ENCODE measurements around the gene WFDC12. TPM values are rescaled to one million over a fixed set of nuclear protein-coding genes. Genes with fewer than 3 reads are reported as not detected.

Gene WFDC12
- polyA plus RNA-seq, 4 donors, result 0.07 to 0.09 TPM; not detected in 2

DNA sequence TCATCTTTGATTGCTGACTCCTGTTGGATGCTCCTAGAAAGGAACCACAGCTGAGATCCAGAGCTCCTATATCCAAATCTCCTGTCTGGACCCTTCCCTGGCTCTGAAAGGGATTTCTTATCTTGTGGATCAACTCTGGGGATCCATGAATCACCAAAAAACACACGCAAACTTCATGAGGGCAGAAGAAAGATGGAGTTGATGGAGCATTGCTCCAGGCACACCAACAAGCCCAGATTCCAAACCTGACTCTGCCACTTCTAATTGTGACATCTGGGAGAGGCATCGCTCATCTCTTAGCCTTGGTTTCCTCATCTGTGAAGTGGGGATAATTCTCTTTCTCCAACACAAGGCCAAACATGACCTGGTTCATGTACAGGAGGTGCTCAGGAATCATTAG lies 30.1 kb downstream of the WFDC12 start:
- 87 to 92% (median 88%) methylated on average over 2 of the region's 2 CpGs for WGBS, 3 donors
- no peak overlapping the region for H3K4me3 ChIP-seq (ENCODE audit: low read depth in 1 of 3, low read length in 3 of 3)
- FAIRE-seq, result no peak
- no peak overlapping the region for H3K27ac ChIP-seq (ENCODE audit: low read depth in 1 of 3, low read length in 2 of 3)
- peaks cover 0 to 26% (median 11%) of the 10 kb centered on the region in 3 donors for H3K27me3 ChIP-seq (ENCODE audit: control insufficient read depth in 3 of 3, insufficient read depth in 3 of 3, low read length in 3 of 3)
- no peaks in the 10 kb centered on the region for H3K4me1 ChIP-seq (ENCODE audit: control insufficient read depth in 3 of 3, insufficient read depth in 2 of 3, low read depth in 1 of 3, low read length in 2 of 3)
- H3K9me3 ChIP-seq (ENCODE audit: control insufficient read depth in 2 of 2, insufficient read depth in 1 of 2, low read depth in 1 of 2, low read length in 1 of 2), result no peaks in the 10 kb centered on the region
- DNase-seq, result no peak
- H3K36me3 ChIP-seq (ENCODE audit: control insufficient read depth in 3 of 3, insufficient read depth in 2 of 3, low read depth in 1 of 3, low read length in 3 of 3), result peaks cover 0 to 2% (median 0%) of the 10 kb centered on the region in 3 donors

DNA sequence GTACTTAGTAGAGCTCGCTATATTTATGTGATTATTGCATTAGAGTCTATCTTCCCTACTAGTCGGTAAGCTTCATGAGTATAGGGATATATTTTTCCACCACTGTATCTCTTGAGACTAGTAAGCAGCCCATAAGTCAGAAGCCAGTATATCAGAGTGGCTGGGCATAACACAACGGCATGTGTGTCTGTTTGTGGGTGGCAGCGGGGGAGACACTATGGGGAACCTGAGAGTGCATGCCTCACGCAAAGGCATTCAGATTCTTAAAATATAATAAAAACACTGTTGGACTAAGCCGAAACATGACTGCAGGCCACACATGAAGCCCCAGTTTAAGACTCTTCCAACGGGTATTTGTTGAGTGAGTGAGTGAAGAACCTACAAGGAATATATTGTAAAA lies 31.4 kb downstream of the WFDC12 start:
- Histone ChIP-seq H3K9me3 (ENCODE audit: control insufficient read depth in 2 of 2, insufficient read depth in 1 of 2, low read depth in 1 of 2, low read length in 1 of 2) (no peaks in the 10 kb centered on the region), H3K27me3 (ENCODE audit: control insufficient read depth in 3 of 3, insufficient read depth in 3 of 3, low read length in 3 of 3) (peaks cover 0 to 14% (median 11%) of the 10 kb centered on the region in 3 donors), H3K4me3 (ENCODE audit: low read depth in 1 of 3, low read length in 3 of 3) (no peak overlapping the region), H3K27ac (ENCODE audit: low read depth in 1 of 3, low read length in 2 of 3) (no peak overlapping the region), H3K4me1 (ENCODE audit: control insufficient read depth in 3 of 3, insufficient read depth in 2 of 3, low read depth in 1 of 3, low read length in 2 of 3) (no peaks in the 10 kb centered on the region), H3K36me3 (ENCODE audit: control insufficient read depth in 3 of 3, insufficient read depth in 2 of 3, low read depth in 1 of 3, low read length in 3 of 3) (peaks cover 0 to 2% (median 0%) of the 10 kb centered on the region in 3 donors)
- DNase-seq (no peak), FAIRE-seq (no peak)
- WGBS, 3 donors, result 91 to 95% (median 94%) methylated on average over 7 of the region's 7 CpGs

DNA sequence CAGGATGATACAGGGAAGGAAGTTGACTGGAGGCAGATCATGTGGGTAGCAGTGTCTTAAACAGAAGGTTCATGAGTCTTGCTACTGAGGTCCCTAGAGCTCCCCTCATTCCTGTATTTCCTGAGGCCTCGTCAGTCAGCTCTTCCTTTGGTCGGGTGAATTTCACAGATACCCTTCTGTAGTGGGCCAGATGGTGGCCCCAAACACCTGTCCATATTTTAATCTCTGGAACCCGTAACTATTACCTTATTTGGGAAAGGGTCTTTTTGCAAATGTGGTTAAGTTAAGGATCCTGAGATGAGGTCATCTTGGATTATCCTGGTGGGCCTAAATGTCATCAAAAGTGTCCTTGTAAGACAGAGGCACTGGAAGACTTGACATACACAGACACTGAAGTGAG lies 32.9 kb downstream of the WFDC12 start:
- H3K27me3 ChIP-seq (ENCODE audit: control insufficient read depth in 3 of 3, insufficient read depth in 3 of 3, low read length in 3 of 3), result peaks cover 0 to 3% (median under 1%) of the 10 kb centered on the region in 3 donors
- H3K9me3 ChIP-seq (ENCODE audit: control insufficient read depth in 2 of 2, insufficient read depth in 1 of 2, low read depth in 1 of 2, low read length in 1 of 2), result no peaks in the 10 kb centered on the region
- no peak overlapping the region for H3K4me3 ChIP-seq (ENCODE audit: low read depth in 1 of 3, low read length in 3 of 3)
- no peak for FAIRE-seq
- no peak overlapping the region for H3K27ac ChIP-seq (ENCODE audit: low read depth in 1 of 3, low read length in 2 of 3)
- no peaks in the 10 kb centered on the region for H3K4me1 ChIP-seq (ENCODE audit: control insufficient read depth in 3 of 3, insufficient read depth in 2 of 3, low read depth in 1 of 3, low read length in 2 of 3)
- H3K36me3 ChIP-seq (ENCODE audit: control insufficient read depth in 3 of 3, insufficient read depth in 2 of 3, low read depth in 1 of 3, low read length in 3 of 3), result peaks cover 0 to 2% (median 0%) of the 10 kb centered on the region in 3 donors
- 81 to 88% (median 85%) methylated on average over 3 of the region's 3 CpGs for WGBS, 3 donors
- DNase-seq, result no peak

DNA sequence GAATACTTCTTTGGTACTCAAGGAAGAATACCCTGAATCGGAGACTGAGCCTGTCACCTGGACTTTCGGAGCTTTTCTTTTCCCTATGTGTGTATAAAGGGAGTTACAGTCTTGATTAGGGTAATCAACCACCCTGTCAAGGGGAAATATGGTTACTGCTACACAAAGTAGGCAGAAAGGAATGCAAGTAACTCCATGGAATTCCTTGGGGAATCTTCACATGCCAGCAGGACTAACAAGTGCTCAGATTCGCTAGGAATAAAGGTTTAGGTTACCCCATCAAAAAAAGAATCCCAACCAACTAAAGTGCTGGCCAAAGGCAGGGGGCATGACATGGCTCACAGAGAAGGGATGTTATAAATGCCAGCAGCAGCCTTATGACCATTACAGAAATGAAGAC lies 33.8 kb downstream of the WFDC12 start:
- no peaks in the 10 kb centered on the region for H3K9me3 ChIP-seq (ENCODE audit: control insufficient read depth in 2 of 2, insufficient read depth in 1 of 2, low read depth in 1 of 2, low read length in 1 of 2)
- no peaks in the 10 kb centered on the region for H3K4me1 ChIP-seq (ENCODE audit: control insufficient read depth in 3 of 3, insufficient read depth in 2 of 3, low read depth in 1 of 3, low read length in 2 of 3)
- WGBS, 3 donors, result 96 to 100% (median 98%) methylated on average over 3 of the region's 3 CpGs
- DNase-seq (no peak), FAIRE-seq (no peak)
- H3K27me3 ChIP-seq (ENCODE audit: control insufficient read depth in 3 of 3, insufficient read depth in 3 of 3, low read length in 3 of 3), result no peaks in the 10 kb centered on the region
- H3K4me3 ChIP-seq (ENCODE audit: low read depth in 1 of 3, low read length in 3 of 3), result no peak overlapping the region
- no peak overlapping the region for H3K27ac ChIP-seq (ENCODE audit: low read depth in 1 of 3, low read length in 2 of 3)
- H3K36me3 ChIP-seq (ENCODE audit: control insufficient read depth in 3 of 3, insufficient read depth in 2 of 3, low read depth in 1 of 3, low read length in 3 of 3), result peaks cover 0 to 2% (median 2%) of the 10 kb centered on the region in 3 donors

DNA sequence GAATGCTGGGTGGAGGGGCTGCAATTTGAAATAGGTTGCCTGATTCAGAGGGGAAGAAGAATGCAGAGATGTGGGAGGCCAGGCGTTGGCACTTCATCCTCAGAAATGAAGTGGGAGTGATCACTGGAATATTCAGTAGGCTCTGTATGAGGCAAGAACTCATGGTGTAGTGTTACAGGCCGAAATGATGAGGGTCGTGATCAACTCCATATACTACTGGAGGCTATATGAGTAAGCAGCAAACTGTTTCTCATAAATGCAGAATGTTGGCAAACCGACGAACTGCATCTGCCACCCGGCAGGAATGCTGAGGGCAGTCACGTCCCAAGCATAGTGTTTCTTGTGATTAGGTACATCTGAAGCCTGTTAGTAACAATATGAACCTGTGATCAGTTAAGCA lies 36.0 kb downstream of the WFDC12 start:
- no peaks in the 10 kb centered on the region for H3K4me1 ChIP-seq (ENCODE audit: control insufficient read depth in 3 of 3, insufficient read depth in 2 of 3, low read depth in 1 of 3, low read length in 2 of 3)
- no peak overlapping the region for H3K4me3 ChIP-seq (ENCODE audit: low read depth in 1 of 3, low read length in 3 of 3)
- 91 to 95% (median 92%) methylated on average over 7 of the region's 7 CpGs for WGBS, 3 donors
- peaks cover 0 to 2% (median 0%) of the 10 kb centered on the region in 3 donors for H3K36me3 ChIP-seq (ENCODE audit: control insufficient read depth in 3 of 3, insufficient read depth in 2 of 3, low read depth in 1 of 3, low read length in 3 of 3)
- FAIRE-seq (no peak), DNase-seq (no peak)
- no peaks in the 10 kb centered on the region for H3K9me3 ChIP-seq (ENCODE audit: control insufficient read depth in 2 of 2, insufficient read depth in 1 of 2, low read depth in 1 of 2, low read length in 1 of 2)
- no peaks in the 10 kb centered on the region for H3K27me3 ChIP-seq (ENCODE audit: control insufficient read depth in 3 of 3, insufficient read depth in 3 of 3, low read length in 3 of 3)
- no peak overlapping the region for H3K27ac ChIP-seq (ENCODE audit: low read depth in 1 of 3, low read length in 2 of 3)

DNA sequence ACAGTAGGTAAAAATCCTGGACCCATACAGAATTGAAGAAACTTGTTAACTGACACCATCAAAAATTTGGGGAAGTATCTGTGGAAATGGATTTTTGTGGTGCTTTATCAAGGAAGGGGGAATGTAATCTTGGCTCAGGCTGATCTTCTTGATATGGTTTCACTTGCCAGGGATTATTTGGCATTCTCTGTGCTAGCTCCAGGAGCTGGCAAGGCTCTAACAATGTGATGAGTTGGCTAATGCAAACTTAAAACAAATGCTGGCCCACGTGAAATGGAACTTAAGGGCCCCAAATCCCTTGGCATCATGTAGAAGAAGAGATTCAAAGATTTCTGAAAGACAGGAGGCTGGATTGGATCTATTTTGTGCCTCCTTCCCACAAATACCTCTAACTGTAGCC lies 36.5 kb downstream of the WFDC12 start:
- H3K4me1 ChIP-seq (ENCODE audit: control insufficient read depth in 3 of 3, insufficient read depth in 2 of 3, low read depth in 1 of 3, low read length in 2 of 3), result no peaks in the 10 kb centered on the region
- WGBS, 3 donors, result 77 to 100% (median 96%) methylated on average over 1 of the region's 1 CpG

DNA sequence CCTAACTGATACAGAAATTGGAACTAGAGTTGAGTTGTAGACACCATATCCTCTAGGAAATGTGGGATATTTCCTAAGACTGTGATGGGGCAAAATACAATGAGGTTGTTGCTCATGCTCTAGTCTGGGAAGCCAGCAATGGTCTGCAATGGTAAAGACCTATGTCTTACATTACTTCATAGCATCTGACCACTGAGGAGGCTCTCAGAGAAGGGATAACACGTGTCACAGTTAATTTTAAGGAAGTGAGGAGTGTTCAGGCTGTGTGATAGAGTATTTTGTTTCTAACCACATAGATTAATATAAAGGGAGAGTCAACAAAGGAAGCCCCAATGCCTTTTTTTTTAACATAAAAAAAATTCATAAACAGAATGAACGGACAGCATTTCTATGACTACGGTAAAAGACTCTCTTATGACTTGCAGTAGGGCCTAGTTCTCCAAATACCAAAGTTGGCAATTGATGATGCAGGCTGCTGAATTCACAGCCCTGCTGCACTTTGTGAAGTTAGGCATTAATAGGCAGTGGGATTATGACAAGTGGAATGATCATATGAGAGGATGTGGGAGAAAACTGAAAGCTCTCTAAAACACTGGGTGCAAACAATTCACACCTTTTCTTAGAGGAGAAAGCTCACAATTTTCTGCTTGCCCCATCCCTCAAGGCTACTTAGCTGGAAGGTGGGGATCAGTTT lies 37.0 kb downstream of the WFDC12 start:
- peaks cover 0 to 2% (median 0%) of the 10 kb centered on the region in 3 donors for H3K36me3 ChIP-seq (ENCODE audit: control insufficient read depth in 3 of 3, insufficient read depth in 2 of 3, low read depth in 1 of 3, low read length in 3 of 3)
- no peak overlapping the region for H3K4me3 ChIP-seq (ENCODE audit: low read depth in 1 of 3, low read length in 3 of 3)
- 83 to 95% (median 93%) methylated on average over 3 of the region's 3 CpGs for WGBS, 3 donors

More for the DNA sequence above, 36.5 kb downstream of the WFDC12 start:
- DNase-seq (no peak), FAIRE-seq (no peak)
- Histone ChIP-seq H3K36me3 (ENCODE audit: control insufficient read depth in 3 of 3, insufficient read depth in 2 of 3, low read depth in 1 of 3, low read length in 3 of 3) (peaks cover 0 to 2% (median 0%) of the 10 kb centered on the region in 3 donors), H3K9me3 (ENCODE audit: control insufficient read depth in 2 of 2, insufficient read depth in 1 of 2, low read depth in 1 of 2, low read length in 1 of 2) (peaks cover 0 to 4% of the 10 kb centered on the region in 2 donors), H3K27me3 (ENCODE audit: control insufficient read depth in 3 of 3, insufficient read depth in 3 of 3, low read length in 3 of 3) (no peaks in the 10 kb centered on the region), H3K27ac (ENCODE audit: low read depth in 1 of 3, low read length in 2 of 3) (no peak overlapping the region), H3K4me3 (ENCODE audit: low read depth in 1 of 3, low read length in 3 of 3) (no peak overlapping the region)

DNA sequence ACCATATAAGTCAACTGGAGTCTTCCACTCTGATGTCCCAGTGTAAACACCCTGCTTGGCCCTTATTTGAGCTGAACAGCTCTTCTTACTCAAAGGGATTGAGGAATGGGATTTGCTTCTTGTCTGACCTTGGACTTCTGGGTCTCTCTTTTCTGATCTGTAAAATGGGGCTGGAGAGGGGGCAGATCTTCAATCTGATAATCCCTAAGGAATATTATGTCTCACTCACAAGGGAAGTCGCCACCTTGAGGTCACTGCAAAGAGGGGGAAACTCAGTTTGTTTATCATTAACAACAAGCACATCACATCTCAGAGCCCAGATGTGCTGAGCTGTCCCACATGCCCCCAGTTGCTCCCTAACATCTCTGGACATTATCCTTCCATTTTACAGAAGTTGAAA lies 38.4 kb downstream of the WFDC12 start:
- Histone ChIP-seq H3K9me3 (ENCODE audit: control insufficient read depth in 2 of 2, insufficient read depth in 1 of 2, low read depth in 1 of 2, low read length in 1 of 2) (peaks cover 0 to 9% of the 10 kb centered on the region in 2 donors), H3K27me3 (ENCODE audit: control insufficient read depth in 3 of 3, insufficient read depth in 3 of 3, low read length in 3 of 3) (no peaks in the 10 kb centered on the region), H3K27ac (ENCODE audit: low read depth in 1 of 3, low read length in 2 of 3) (no peak overlapping the region), H3K4me1 (ENCODE audit: control insufficient read depth in 3 of 3, insufficient read depth in 2 of 3, low read depth in 1 of 3, low read length in 2 of 3) (no peaks in the 10 kb centered on the region), H3K4me3 (ENCODE audit: low read depth in 1 of 3, low read length in 3 of 3) (no peak overlapping the region), H3K36me3 (ENCODE audit: control insufficient read depth in 3 of 3, insufficient read depth in 2 of 3, low read depth in 1 of 3, low read length in 3 of 3) (peaks cover 0 to 5% (median 0%) of the 10 kb centered on the region in 3 donors)
- 88 to 95% (median 95%) methylated on average over 1 of the region's 1 CpG for WGBS, 3 donors
- DNase-seq (no peak), FAIRE-seq (no peak)

More for the DNA sequence above, 37.0 kb downstream of the WFDC12 start:
- no peaks in the 10 kb centered on the region for H3K27me3 ChIP-seq (ENCODE audit: control insufficient read depth in 3 of 3, insufficient read depth in 3 of 3, low read length in 3 of 3)
- peaks cover 0 to 9% of the 10 kb centered on the region in 2 donors for H3K9me3 ChIP-seq (ENCODE audit: control insufficient read depth in 2 of 2, insufficient read depth in 1 of 2, low read depth in 1 of 2, low read length in 1 of 2)
- FAIRE-seq (no peak), DNase-seq (no peak)
- H3K27ac ChIP-seq (ENCODE audit: low read depth in 1 of 3, low read length in 2 of 3), result no peak overlapping the region
- no peaks in the 10 kb centered on the region for H3K4me1 ChIP-seq (ENCODE audit: control insufficient read depth in 3 of 3, insufficient read depth in 2 of 3, low read depth in 1 of 3, low read length in 2 of 3)
